DMS153 (cell line): ENCODE results near the gene CRIP1.

ENCODE experiments used
- DNase-seq: peaks from one replicate; lab custom pipeline; 2025; lab: John Stamatoyannopoulos, UW

The CRIP1 gene

DNA sequence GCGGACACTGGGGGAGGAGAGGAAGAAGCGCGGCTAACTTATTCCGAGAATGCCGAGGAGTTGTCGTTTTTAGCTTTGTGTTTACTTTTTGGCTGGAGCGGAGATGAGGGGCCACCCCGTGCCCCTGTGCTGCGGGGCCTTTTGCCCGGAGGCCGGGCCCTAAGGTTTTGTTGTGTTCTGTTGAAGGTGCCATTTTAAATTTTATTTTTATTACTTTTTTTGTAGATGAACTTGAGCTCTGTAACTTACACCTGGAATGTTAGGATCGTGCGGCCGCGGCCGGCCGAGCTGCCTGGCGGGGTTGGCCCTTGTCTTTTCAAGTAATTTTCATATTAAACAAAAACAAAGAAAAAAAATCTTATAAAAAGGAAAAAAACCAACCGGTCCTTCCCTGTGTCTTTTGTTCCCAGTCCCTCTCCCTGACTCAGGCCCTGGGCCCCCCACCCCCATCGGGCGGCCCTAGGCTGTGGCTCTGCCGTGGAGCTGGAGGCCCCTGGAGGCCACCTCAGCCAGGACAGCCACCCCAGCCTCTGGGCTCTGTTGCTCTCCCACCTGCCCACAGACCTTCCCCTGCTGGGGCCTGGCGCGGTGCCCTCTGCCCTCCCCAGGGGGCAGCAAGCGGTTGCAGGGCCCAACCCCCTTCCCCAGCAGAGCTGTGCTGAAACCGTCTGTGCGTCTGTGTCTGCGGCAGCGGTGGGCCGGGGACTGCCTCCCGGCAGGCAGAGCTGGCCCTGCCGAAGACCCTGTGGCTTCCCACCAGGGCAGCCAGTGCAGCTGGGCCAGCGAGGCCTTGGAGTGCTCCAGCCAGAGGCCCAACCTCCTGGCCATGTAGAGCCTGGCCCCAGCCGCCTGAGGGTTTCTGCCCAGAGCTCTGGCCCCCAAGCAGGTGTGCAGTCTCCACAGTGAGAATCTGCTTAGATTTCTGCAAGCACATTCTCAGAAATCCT is 16.1 kb upstream of the CRIP1 start:
- DNase-seq: no peak

GRCh38 chr14:105471297-105471821 is 15.3 kb upstream of the CRIP1 start:
- no peak for DNase-seq

DNA sequence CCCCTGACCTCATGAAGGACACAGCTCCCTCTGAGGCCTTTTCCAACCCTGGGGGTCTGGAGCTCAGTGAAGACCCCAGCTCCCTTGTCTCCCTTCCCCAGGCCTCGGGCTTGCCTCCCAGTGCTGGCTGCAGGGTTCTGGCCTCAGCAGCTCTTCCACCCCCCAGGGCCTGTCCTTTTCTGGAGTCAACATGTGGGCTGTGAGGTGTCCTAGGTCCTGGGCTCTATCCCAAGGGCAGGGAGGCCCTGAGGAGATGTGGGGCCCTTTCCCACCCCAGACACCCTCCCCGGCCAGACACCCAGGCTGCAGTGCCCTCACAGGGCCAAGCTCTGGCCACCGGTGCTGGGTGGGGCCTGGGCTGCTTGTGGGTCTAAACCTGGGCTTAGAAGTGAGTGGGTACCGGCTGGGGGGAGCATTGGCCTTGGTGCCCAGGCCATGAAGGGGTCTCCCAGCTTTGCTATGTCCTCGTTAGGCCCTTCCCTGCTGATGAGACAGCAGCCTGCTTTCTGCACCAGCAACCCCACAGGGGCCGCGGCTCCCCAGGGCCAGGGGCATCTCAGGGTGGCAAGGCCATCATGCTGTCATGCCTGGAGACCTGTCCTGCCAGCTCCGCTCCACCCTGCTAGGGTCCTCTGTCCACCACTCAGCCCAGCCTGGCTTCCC is 14.7 kb upstream of the CRIP1 start:
- no peak for DNase-seq

- no peak for DNase-seq
Measured at GRCh38 chr14:105472486-105472991, 14.1 kb upstream of the CRIP1 start.

DNA sequence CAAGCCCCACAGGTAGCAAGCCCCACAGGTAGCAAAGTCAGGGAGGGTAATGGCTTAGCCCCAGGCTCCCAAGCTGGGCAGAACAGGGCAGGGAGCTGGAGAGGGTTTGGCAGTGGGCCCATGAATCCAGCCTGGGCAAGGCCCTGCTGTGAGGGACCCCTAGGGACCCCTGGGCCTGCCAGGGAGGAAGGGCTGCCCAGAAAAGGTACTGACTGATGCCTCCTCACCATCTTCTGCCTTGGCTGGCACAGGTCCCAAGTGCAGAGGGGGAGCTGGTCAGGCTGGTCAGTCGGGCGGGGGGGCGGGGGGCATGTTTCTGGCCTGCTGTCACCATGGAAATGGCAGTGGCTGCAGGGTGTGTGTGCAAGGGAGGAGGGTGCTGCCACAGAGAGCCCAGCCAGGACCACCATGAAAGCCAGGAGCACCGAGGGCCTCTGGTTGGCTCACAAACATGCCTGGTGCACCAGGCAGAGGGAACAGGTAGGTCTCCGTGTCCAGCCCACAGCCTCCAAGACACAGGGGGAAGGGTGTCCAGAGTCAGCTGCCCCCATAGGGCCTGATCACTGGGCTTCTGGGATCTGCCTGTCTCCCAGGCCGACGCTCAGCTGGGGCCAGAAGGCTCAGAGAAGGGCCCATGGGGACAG is 13.5 kb upstream of the CRIP1 start:
- DNase-seq: no peak

DNA sequence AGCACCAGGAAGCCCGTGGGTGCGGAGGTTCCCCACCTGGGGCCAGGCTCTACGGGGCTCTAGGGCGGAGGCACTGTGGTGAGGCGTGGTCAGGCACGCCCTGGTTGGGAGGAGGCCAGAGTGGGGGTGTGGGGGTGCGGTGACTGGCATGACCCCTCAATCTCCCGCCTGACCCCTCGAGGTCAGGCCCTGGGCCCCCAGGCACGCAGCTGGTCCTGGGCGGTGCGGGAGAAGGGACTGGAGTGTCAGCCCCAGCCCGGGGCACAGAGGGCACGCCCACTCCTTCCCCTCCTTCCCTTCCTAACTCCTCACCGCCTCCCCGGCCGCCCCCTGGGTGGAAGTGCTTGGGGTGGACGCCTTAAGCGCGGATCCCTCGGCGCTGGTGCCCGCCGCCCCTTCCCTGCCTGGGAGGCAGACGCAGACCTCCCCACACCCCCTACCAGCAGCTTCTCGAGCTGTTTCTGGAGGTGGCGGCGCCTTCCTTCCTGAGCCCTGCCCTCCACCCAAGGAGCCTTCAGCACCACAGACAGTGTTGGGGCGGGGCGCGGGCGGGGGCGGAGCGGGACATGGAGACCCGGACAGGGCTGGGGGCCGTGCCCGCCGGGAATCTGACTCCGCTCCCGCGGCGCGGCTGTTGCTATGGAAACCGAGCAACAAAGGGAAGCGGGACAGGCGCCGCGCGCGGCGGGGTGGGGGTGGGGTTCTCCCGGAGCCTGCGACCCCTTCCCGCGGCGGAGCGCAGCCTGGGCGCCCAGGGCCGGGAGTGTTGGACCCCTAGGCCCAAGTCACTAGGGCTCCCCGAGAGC is 12.8 kb upstream of the CRIP1 start:
- DNase-seq: peak; percentile 48

GRCh38 chr14:105474483-105475268 is 12.0 kb upstream of the CRIP1 start, which contains the start of gene CRIP2:
TSS of gene CRIP2 (plus strand) at chr14:105474821. CDS start at chr14:105474863, 42 bp downstream.
- DNase-seq: no peak

DNA sequence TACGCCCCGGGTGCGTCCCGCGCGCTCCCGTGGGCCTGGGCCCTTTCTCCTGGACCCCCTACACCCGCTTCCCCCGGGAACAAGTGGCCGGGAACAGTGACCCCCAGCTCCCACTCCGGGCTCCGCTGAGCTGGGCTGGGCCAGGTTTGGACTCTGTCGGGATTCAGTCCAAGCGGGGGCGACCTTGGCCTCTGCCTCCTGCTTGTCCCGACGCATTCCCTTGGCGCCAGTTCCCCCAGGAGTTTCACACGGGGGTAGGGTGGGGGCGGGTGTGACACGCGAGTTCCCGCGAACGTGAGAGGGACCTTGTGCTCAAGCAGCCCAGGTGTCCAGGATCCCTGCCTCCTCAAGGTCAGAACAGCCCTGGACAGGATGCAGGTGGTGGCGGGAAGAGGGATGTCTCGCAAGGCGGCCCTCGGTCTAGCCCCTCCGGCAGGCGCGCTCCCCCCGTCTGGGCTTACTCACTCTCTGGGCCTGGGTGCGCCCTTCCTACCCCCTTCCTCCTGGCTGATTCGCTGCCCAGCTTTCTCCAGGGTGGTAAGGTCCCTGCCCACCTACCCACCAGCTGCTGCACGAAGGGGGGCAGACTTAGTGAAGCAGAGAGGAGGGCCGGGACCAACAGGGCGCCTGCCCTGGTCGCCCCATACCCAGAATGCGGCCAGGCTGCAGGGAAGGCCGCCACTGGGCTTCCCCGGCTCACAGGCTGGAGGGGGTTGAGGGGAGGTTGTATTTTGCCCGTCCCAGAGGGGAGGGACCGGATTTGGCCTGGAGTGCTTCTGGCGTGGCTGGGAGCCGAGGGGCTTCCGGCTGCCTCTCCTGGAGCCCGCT is 11.2 kb upstream of the CRIP1 start:
- DNase-seq: no peak

DNA sequence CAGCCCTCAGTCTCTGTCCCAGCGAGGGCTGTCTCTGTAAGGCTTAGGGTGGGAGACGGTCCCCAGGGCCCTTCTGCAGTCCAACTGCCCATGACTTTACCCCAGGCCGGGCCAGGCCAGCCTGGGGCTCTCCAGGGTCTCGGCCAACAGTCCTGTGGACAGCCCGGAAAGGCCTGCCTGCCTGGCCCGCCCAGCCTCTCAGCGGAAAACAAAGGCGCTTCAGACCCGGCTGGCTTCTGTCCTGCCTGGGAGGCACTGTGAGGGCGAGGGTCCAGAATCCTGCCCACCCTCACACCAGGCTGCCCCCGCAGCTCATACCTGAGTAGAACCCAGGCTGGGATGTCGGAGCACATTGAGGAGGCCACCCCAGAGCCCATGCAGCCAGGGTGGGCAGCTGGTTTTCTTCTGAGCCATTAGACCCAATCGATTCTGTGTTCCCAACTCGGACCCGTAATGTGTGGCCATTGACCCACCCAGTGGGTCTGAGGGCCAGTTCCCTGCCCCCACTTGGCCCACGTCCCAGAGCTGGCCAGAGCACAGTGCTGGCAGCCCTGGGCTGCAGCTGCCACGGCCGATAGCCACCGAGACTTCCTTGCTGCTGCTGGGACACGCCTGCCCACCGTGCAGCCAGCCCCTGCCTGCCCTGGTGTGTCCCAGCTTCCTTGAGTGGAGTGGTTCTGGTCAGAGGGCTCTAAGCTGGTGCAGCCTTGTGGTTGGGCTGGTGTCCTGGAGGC is 10.4 kb upstream of the CRIP1 start:
- no peak for DNase-seq

DNA sequence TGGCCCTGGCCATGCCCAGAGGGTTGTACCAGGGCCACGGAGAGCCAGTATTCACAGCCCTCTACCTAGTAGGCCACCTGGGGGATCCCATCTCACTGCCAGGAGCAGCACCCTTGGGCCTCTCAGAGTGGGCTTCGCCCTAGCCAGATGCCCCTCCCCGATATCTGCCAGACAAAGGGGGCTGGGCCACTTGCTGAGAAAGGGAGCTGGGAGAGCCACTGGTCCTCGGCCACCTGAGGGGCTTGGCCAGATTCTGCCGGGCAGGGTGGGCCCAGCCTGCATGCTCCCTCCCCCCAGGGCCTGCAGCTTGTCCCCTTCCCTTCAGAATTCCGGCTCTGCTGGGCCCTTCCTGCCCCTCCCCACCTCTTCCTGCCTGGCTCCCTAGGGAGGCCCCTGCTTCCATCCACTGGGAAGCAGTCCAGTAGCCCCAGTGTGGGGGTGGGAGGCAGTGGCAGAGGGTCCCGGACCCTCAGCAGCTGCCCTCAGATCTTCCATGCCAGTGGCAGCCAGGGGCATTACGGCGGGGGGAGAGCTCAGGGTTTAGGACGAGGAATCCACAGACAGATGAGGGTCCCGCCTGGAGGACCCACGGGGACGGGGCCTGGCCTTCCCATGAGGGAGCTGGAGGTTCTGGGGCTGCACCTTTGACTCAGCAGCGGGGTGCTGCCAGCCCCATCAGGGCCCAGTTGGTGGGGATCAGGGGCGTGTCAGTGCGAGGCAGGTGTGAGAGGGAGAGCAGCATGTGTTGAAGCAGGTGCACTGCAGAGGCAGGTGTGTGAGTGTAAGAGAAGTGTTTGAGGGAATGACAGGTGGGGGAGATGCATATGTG is 9.6 kb upstream of the CRIP1 start:
- DNase-seq: no peak

DNA sequence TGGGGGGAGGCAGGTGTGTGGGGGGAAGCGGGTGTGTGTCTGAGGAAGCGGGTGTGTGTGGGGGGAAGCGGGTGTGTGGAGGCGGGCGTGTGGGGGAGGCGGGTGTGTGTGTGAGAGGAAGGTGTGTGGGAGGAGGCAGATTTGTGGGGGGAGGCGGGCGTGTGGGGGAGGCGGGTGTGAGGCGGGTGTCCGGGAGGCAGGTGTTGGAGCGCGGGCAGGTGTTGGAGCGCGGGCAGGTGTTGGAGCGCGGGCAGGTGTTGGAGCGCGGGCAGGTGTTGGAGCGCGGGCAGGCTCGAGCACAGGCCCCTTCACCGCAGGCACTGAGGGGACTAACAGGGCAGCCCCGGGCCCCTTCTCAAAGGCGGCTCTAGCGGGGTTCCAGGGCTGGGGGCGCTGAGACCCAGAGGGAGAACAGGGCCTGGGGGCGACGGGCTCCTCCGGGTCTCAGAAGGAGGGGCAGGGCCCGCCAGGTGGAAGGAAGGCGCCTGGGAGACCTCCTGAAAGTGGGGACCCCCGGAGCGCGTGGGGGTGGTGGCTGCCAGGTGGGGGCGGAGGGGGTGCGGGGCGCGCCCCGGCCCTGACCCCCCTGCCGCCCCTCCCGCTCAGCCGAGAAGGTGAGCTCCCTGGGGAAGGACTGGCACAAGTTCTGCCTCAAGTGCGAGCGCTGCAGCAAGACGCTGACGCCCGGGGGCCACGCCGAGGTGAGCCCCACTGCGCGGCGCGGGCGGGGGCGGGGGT is 8.9 kb upstream of the CRIP1 start:
- no peak for DNase-seq

GRCh38 chr14:105478398-105479251 is 8.1 kb upstream of the CRIP1 start:
- DNase-seq: no peak

DNA sequence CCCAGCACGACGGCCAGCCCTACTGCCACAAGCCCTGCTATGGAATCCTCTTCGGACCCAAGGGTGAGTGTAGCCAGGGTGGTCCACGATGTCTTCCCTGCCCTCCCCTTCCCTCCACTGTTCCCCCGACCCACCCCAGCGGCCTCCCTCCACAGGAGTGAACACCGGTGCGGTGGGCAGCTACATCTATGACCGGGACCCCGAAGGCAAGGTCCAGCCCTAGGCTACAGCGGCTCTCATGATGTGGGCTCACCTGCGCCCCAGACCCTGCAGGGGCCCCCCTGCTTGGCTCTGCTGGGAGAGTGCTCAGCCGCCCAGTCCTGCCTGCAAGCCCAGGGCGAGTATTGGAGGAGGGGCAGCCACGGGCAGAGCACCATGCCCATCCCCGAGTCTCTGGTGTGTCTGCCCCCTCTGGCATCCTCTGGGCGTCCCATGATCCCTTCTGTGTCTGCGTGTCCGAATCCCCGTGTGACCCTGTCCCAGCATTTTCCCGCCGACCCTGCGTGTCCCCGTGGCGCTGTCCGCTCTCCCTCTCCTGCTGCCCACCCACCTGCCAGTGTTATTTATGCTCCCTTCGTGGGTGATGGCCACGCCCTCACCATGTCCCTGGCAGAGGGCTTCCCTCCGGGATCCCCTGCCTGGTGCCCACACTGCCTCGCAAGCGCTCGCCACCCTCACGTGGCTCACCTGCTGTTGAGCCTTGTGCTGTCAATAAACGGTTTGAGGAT is 7.1 kb upstream of the CRIP1 start:
- DNase-seq: no peak

DNA sequence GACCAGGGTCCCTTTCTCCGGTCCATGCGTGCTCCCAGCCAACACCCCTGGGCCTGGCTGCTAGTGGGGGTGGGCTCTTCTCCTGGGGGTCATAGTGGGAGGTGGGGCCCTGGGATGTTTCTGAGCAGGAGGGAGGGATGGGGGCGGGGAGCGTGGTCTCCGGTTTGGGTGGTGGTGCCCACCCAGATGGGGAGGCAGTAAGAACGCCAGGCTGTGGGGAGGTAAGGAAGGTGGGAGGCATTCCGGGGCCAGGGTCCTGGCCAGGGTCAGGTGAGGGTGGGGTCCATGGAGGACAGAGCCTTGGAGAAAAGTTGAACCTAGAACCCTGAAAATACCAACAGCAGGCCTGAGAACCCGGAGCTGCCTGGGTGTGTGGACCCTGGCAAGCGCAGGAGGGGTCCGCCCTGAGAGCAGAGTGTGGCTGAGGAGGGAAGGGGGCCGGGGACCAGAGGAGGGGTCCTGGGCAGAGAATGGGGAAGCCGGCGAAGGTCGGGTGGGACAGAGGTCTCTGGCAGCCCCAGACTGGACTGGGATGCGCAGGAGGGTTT is 6.4 kb upstream of the CRIP1 start:
- DNase-seq: no peak
